Activated CD8-positive, alpha-beta memory T cell treated with anti-CD3 and anti-CD28 coated beads, Interleukin-2, amount 50 U/mL, for 1 hour (primary cell): ENCODE results near the gene JAG1.

Experiments used
- DNase-seq: peaks from one replicate; pipeline ENCODE4 v3.0.0-alpha.2; 2020; ENCODE audit errors: extremely low read depth

JAG1 gene

GRCh38 chr20:10653599-10654249 lies 20.1 kb downstream of the JAG1 start:
- no peak for DNase-seq

- DNase-seq: no peak
Observed at GRCh38 chr20:10652660-10653261, 21.0 kb downstream of the JAG1 start.

- no peak for DNase-seq
Observed at GRCh38 chr20:10652185-10652584, 21.6 kb downstream of the JAG1 start.

- DNase-seq: no peak
Observed at GRCh38 chr20:10651227-10651990, 22.4 kb downstream of the JAG1 start.

GRCh38 chr20:10649797-10650160 lies 24.0 kb downstream of the JAG1 start:
- DNase-seq: no peak

GRCh38 chr20:10649080-10649796 lies 24.6 kb downstream of the JAG1 start:
- no peak for DNase-seq

- no peak for DNase-seq
Observed at GRCh38 chr20:10648651-10649050, 25.1 kb downstream of the JAG1 start.

GRCh38 chr20:10647909-10648308 lies 25.9 kb downstream of the JAG1 start:
- DNase-seq: no peak

GRCh38 chr20:10647471-10647870 lies 26.3 kb downstream of the JAG1 start:
- DNase-seq: no peak

GRCh38 chr20:10646886-10647420 lies 26.8 kb downstream of the JAG1 start:
- DNase-seq: no peak

GRCh38 chr20:10646006-10646405 lies 27.8 kb downstream of the JAG1 start:
- no peak for DNase-seq

- DNase-seq: no peak
Observed at GRCh38 chr20:10645205-10645570, 28.6 kb downstream of the JAG1 start.

GRCh38 chr20:10644458-10645204 lies 29.2 kb downstream of the JAG1 start:
- DNase-seq: no peak

- no peak for DNase-seq
Observed at GRCh38 chr20:10643560-10643873, 30.3 kb downstream of the JAG1 start.

GRCh38 chr20:10642856-10643559 lies 30.8 kb downstream of the JAG1 start:
- no peak for DNase-seq

GRCh38 chr20:10641893-10642292 lies 31.9 kb downstream of the JAG1 start:
- no peak for DNase-seq

- DNase-seq: no peak
Observed at GRCh38 chr20:10641467-10641866, 32.3 kb downstream of the JAG1 start.

- no peak for DNase-seq
Observed at GRCh38 chr20:10640897-10641296, 32.9 kb downstream of the JAG1 start.

- no peak for DNase-seq
Observed at GRCh38 chr20:10639737-10640556, 33.9 kb downstream of the JAG1 start.

GRCh38 chr20:10639077-10639736 lies 34.6 kb downstream of the JAG1 start:
- no peak for DNase-seq
